K562 (cell line): ENCODE results near the gene PHPT1. TPM values are rescaled to one million over a fixed set of nuclear protein-coding genes. Genes with fewer than 3 reads are reported as not detected.

Experiments
- ATAC-seq: fragments of 200-7000 bp; cut with Tn5 transposase; 3 replicates; pipeline ENCODE4 v1.9.1; 2020; ENCODE audit warnings: moderate library complexity
- BruUV-seq: library from RNA; stranded (reverse); fragments of 400-500 nt; replicated peaks from 2 replicates; lab custom pipeline; 2021; lab: Mats Ljungman, UMichigan
- CTCF ChIA-PET: fragments of 300-600 bp; formaldehyde crosslinking; extraction: SDS; loops from one replicate; lab custom pipeline; 2021; ENCODE audit warnings: low intra/inter-chr PET ratio; lab: Yijun Ruan, JAX
- POLR2A ChIA-PET: fragments of 300-600, 350-650 bp; sonication (Branson Sonifier 250); formaldehyde crosslinking; extraction: SDS; loops from one replicate; lab custom pipeline; 2021; ENCODE audit warnings: antibody characterized with exemption, inconsistent platforms; lab: Yijun Ruan, JAX
- DNase-seq, 4 experiments: peaks; one replicate each; pipeline versions ENCODE4 v3.0.0 to v3.0.0-alpha.2; 2011 to 2018; ENCODE audit warnings: low spot score in 3 of 4, mixed read lengths in 3 of 4; ENCODE audit errors: extremely low read depth in 1 of 4
- FAIRE-seq: peaks from 2 replicates; lab custom pipeline; 2011; peaks lifted over from hg19 to GRCh38; lab: Jason Lieb, UNC
- H2AFZ ChIP-seq: 2 replicates; pipeline ENCODE4 v1.6.0; 2011; ENCODE audit warnings: low read depth, low read length, control low read depth, inconsistent platforms
- H3K27ac ChIP-seq: fragments of 200-600 bp; 3 replicates; pipeline ENCODE4 v1.8.0; 2011; ENCODE audit warnings: low read depth, mild to moderate bottlenecking, control low read depth, inconsistent platforms, low read length, moderate library complexity, mixed read lengths; ENCODE audit errors: extremely low read depth
- H3K27me3 ChIP-seq, 2 experiments: fragments of 300-600 bp in 1 of 2; 2 replicates in 1 of 2; 3 replicates in 1 of 2; pipeline versions ENCODE4 v1.6.0 to v1.8.0; 2011; ENCODE audit warnings: inconsistent platforms in 2 of 2, low read length in 2 of 2, mild to moderate bottlenecking in 1 of 2, mixed read lengths in 1 of 2, moderate library complexity in 1 of 2; ENCODE audit not compliant: control insufficient read depth in 2 of 2, insufficient read depth in 2 of 2
- H3K36me3 ChIP-seq: fragments of 300-600 bp; 3 replicates; pipeline ENCODE4 v1.8.0; 2011; ENCODE audit warnings: mild to moderate bottlenecking, low read length, inconsistent platforms; ENCODE audit not compliant: control insufficient read depth, insufficient read depth
- H3K4me1 ChIP-seq, 2 experiments: fragments of 200-600 bp in 1 of 2; replicated peaks in 1 of 2; 2 replicates in 1 of 2; 3 replicates in 1 of 2; pipeline versions ENCODE4 v1.5.1 to v1.8.0; 2011; ENCODE audit warnings: inconsistent platforms in 2 of 2, low read length in 2 of 2, mild to moderate bottlenecking in 1 of 2, mixed read lengths in 1 of 2, moderate library complexity in 1 of 2; ENCODE audit not compliant: control insufficient read depth in 2 of 2, insufficient read depth in 2 of 2
- H3K4me2 ChIP-seq: 2 replicates; pipeline ENCODE4 v1.6.1; 2011; ENCODE audit warnings: low read length, control low read depth, inconsistent platforms, mixed read lengths; ENCODE audit not compliant: insufficient read depth
- H3K4me3 ChIP-seq: fragments of 200-600 bp; sonication (generic), shearing (Covaris generic); 2 replicates; pipeline ENCODE4 v1.5.1; 2016; ENCODE audit warnings: control low read depth, inconsistent platforms
- H3K79me2 ChIP-seq: fragments of 200-600 bp; 3 replicates; pipeline ENCODE4 v1.8.0; 2011; ENCODE audit warnings: low read length, inconsistent platforms; ENCODE audit not compliant: control insufficient read depth, insufficient read depth
- H3K9ac ChIP-seq, 2 experiments: 2 replicates each; pipeline versions ENCODE4 v1.6.0 to v1.6.1; 2011; ENCODE audit warnings: low read depth in 2 of 2, low read length in 2 of 2, control low read depth in 1 of 2, inconsistent platforms in 1 of 2, mild to moderate bottlenecking in 1 of 2, mixed read lengths in 1 of 2; ENCODE audit not compliant: insufficient read depth in 1 of 2
- H3K9me1 ChIP-seq: one replicate; pipeline ENCODE4 v1.6.0; 2011; ENCODE audit warnings: inconsistent platforms, mild to moderate bottlenecking, low read length, moderate library complexity; ENCODE audit not compliant: control insufficient read depth, insufficient read depth
- H3K9me3 ChIP-seq: replicated peaks from 2 replicates; pipeline ENCODE4 v1.5.1; 2011; ENCODE audit warnings: low read depth, low read length, inconsistent platforms; ENCODE audit not compliant: control insufficient read depth, insufficient read depth
- H4K20me1 ChIP-seq: replicated peaks from 2 replicates; pipeline ENCODE4 v1.6.1; 2011; ENCODE audit warnings: low read length, inconsistent platforms, mixed read lengths; ENCODE audit not compliant: control insufficient read depth, insufficient read depth
- CREBBP ChIP-seq: IDR thresholded peaks from one replicate; pipeline ENCODE4 v1.6.1; 2012; ENCODE audit warnings: low read depth, mild to moderate bottlenecking, control low read depth, inconsistent platforms, low read length
- GABPB1 ChIP-seq: sonication (generic); formaldehyde crosslinking; IDR thresholded peaks from 2 replicates; pipeline ENCODE4 v1.8.0; 2022; ENCODE audit warnings: mild to moderate bottlenecking, missing genetic modification reagents
- POLR2G ChIP-seq: fragments of 200-400 bp; formaldehyde crosslinking; IDR thresholded peaks from 2 replicates; pipeline ENCODE4 v1.6.1; 2017; ENCODE audit warnings: low read depth, mild to moderate bottlenecking, antibody characterized with exemption, low read length, moderate library complexity
- RBFOX2 ChIP-seq: fragments of 200-400 bp; formaldehyde crosslinking; IDR thresholded peaks from 2 replicates; pipeline ENCODE4 v1.6.1; 2017; ENCODE audit warnings: low read depth, mild to moderate bottlenecking, low read length, moderate library complexity
- whole genome bisulfite sequencing: fragments of 100-300 bp; shearing (Covaris generic); methylation state at CpG from one replicate; pipeline ENCODE4 v1.1.6; 2016; ENCODE audit warnings: low coverage, mixed read lengths; ENCODE audit not compliant: insufficient coverage; ENCODE audit errors: missing lambda C conversion rate; 5-methylcytosine and 5-hydroxymethylcytosine counted together
- in situ Hi-C: fragments of 300-500 bp; cut with MboI; formaldehyde crosslinking; loops from 4 replicates; pipeline ENCODE4 v1.15.0; 2018; ENCODE audit warnings: inconsistent platforms, mixed read lengths
- intact Hi-C: fragments of 100-400 bp; cut with micrococcal nuclease; formaldehyde crosslinking; loops from 2 replicates; pipeline ENCODE4 v1.14.2; 2022
- polyA plus RNA-seq, 8 experiments: library from polyadenylated mRNA; depleted of rRNA in 4 of 8; stranded (reverse) in 5 of 8; unstranded in 3 of 8; fragments of >200 nt; fragmentation: Nextera tagmentation in 2 of 8; fragmentation: Illumina TruSeq in 1 of 8; extraction: Ambion mirVana in 2 of 8; extraction: Trizol in 1 of 8; gene quantifications; 2 replicates each; pipeline versions ENCODE4 v1.2.1 to v1.2.3, GENCODE V29; 2011 to 2014; ENCODE audit warnings: inconsistent platforms in 1 of 8, missing spikeins in 1 of 8
- total RNA-seq, 7 experiments: library from RNA; depleted of rRNA in 6 of 7; stranded (reverse); fragments of >200 nt in 6 of 7; fragmentation: Illumina TruSeq in 2 of 7; extraction: Trizol in 2 of 7; gene quantifications; 2 replicates each; pipeline versions ENCODE4 v1.2.1 to v1.2.3, GENCODE V29; 2011 to 2021; ENCODE audit warnings: low replicate concordance in 1 of 7
- TF ChIP-seq, protein P1 (sequence below): sonication (generic); formaldehyde crosslinking; IDR thresholded peaks from 2 replicates; pipeline ENCODE4 v1.8.1; 2023; ENCODE audit warnings: mild to moderate bottlenecking, missing genetic modification reagents

The PHPT1 gene
- total and polyA plus RNA-seq, 9 of the 15 experiments (the other 6 are each of a cell fraction or from before 2014, with no cell fraction given), result 20.9 to 166 (median 129) TPM

DNA sequence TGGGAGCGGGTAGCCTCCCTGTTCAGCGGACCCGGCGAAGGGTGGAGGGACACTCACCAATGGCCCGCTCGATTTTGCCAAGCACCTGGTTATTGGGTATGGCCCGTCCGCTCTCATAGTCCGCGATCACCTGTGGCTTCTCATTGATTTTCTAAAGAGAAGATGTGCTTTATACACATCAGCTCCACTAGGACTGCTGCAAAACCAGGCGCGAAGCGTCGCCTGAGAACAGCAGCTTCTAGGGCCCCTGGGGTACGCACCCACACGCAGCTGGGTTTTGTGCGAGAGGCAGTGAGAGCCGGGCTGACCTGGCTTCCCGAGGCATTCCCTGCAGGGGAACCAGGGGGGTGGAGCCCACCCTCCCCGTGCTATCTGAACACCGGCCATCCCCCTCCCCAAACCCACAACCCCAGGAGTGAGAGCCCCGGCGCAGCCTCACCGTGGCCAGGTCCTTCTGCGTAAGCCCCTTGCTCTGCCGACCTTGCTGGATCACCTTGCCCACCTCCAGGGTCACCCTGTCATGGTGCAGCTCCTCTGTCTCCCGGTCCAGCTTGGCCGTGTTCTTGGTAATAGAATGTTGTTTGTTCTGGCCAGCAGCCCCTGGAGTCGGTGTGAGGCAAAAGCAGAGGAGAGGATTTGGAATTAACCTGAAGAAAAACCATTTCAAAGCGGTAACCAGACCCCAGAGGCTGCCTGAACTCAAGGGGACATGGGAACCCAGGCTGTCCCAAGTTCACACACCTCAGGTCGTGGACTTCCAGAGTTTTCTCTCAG is 13.8 kb downstream of the PHPT1 start:
- ChIA-PET CTCF (no interaction called here), POLR2A (interaction anchor here (1.9 kb wide), 2 partner anchors 12 to 21 kb away, joined by 4 read pairs; no protein-coding TSS in a partner anchor)
- Histone ChIP-seq H3K4me1 (peaks cover 5 to 52% of the 10 kb centered on the region in 2 experiments; a peak in 3 of 5 replicates), H3K36me3 (peaks cover 54% of the 10 kb centered on the region; the same call in 2 of the 3 replicates), H3K9me1 (peaks cover 4% of the 10 kb centered on the region), H2AFZ (no peak overlapping the region), H3K4me2 (no peak overlapping the region), H3K79me2 (peaks cover 43% of the 10 kb centered on the region), H3K9ac (peak overlapping the region in 1 of 2 experiments; percentile 39; a peak in 1 of 4 replicates), H3K27ac (no peak overlapping the region), H3K4me3 (no peak overlapping the region), H3K9me3 (no peaks in the 10 kb centered on the region; the same call in 1 of the 2 replicates), H3K27me3 (no peaks in the 10 kb centered on the region), H4K20me1 (peaks cover 14% of the 10 kb centered on the region; the same call in 1 of the 2 replicates)
- ATAC-seq (no peak), DNase-seq (no peak), FAIRE-seq (no peak)
- in situ Hi-C loops, result no loop called here
- 95% methylated on average over 25 of the region's 31 CpGs for WGBS
- intact Hi-C loops, result no loop called here
- BruUV-seq, result no TSS peak
- TF ChIP-seq RBFOX2 (peak; percentile 59), POLR2G (peak; percentile 45), GABPB1 (CRISPR knock-in tag) (no peak), CREBBP (no peak)
- TF ChIP-seq, protein P1, sequence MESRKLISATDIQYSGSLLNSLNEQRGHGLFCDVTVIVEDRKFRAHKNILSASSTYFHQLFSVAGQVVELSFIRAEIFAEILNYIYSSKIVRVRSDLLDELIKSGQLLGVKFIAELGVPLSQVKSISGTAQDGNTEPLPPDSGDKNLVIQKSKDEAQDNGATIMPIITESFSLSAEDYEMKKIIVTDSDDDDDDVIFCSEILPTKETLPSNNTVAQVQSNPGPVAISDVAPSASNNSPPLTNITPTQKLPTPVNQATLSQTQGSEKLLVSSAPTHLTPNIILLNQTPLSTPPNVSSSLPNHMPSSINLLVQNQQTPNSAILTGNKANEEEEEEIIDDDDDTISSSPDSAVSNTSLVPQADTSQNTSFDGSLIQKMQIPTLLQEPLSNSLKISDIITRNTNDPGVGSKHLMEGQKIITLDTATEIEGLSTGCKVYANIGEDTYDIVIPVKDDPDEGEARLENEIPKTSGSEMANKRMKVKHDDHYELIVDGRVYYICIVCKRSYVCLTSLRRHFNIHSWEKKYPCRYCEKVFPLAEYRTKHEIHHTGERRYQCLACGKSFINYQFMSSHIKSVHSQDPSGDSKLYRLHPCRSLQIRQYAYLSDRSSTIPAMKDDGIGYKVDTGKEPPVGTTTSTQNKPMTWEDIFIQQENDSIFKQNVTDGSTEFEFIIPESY (CRISPR knock-in tag), result peak; percentile 80
